GM18873 (cell line): ENCODE measurements around the gene ZSCAN10.

Source experiments
- ATAC-seq: cut with Tn5 transposase; IDR thresholded peaks from one replicate; pipeline ENCODE4 v1.9.1; 2021; ENCODE audit warnings: mild to moderate bottlenecking, moderate library complexity, moderate number of reproducible peaks; ENCODE audit not compliant: unreplicated experiment, low FRiP score

The ZSCAN10 gene

DNA sequence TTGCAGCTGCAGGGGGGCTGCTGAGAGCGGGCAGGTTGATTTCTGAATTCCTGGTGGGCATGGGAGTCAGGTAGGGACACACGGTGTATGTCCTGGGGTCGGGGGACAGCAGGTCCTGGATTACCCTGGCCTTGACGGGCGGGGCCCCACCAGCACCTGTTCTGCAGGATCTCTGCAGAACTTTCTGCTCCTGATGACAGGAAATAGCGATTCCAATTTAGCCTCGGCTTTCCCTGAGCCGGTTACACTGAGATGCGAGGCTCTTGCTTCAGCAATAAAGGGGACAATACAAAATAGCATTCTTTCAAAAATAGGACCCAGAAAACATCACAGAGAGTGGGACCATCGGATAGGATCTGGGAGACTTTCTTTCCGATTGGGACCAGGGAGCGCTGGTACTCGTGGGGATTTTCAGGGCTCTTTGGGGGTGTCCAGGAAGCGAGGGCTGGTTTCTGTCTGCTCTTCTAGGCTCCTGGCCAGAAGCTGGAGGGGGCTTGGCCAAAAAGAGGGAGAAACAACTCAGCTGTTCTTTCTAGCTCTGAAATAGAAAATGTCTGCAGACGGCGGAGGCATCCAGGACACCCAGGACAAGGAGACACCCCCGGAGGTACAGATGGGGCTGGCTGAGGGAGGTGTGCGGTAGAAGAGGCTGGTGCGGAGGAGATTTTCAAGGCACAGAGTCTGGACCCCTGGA is 13.9 kb upstream of the ZSCAN10 start:
- ATAC-seq: no peak

GRCh38 chr16:3112058-3112880 is 13.2 kb upstream of the ZSCAN10 start, which contains the start of gene ZNF205:
Gene ZNF205, plus strand, starts transcription at chr16:3112586. Its CDS starts 845 bp downstream, at chr16:3113431.
- no peak for ATAC-seq

DNA sequence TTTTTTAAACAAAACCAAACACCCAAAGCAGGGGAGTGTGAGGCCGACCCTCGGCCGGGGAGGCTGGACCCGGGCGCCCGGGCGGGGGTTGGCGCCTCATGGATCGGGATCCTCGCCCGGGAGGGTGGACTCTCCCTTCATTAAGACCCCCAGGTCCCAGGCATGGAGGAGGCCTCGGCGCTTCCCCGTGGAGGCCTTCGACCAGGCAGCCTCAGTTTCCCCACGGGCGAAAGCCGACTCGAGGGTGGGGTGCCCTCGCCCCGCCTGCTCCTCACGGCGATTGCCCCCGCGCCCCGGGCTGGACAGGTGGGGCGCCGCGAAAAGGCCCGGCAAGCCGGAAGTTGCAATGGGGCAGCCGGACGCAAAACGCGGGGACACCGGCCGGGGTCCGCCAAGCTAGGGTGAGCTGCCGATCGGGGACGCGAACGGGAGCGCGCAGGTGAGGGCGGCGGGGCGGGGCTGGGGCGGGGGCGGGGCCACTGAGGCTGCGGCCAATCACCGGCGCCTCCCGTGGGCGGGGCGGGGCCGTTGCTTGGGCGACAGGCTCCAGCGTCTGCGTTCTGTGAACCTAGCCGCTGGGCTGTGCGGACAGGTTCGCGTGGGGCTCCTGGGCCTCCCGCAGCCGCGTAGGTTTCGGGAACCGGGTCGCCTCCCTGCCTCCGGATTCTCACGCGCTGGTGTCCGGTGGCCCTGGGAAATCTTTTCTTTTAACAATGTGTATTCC is 7.3 kb upstream of the ZSCAN10 start:
- ATAC-seq: peak; percentile 45

- ATAC-seq: no peak
Observed at GRCh38 chr16:3101841-3102470, 2.9 kb upstream of the ZSCAN10 start.

GRCh38 chr16:3101018-3101840 is 2.1 kb upstream of the ZSCAN10 start:
- no peak for ATAC-seq

DNA sequence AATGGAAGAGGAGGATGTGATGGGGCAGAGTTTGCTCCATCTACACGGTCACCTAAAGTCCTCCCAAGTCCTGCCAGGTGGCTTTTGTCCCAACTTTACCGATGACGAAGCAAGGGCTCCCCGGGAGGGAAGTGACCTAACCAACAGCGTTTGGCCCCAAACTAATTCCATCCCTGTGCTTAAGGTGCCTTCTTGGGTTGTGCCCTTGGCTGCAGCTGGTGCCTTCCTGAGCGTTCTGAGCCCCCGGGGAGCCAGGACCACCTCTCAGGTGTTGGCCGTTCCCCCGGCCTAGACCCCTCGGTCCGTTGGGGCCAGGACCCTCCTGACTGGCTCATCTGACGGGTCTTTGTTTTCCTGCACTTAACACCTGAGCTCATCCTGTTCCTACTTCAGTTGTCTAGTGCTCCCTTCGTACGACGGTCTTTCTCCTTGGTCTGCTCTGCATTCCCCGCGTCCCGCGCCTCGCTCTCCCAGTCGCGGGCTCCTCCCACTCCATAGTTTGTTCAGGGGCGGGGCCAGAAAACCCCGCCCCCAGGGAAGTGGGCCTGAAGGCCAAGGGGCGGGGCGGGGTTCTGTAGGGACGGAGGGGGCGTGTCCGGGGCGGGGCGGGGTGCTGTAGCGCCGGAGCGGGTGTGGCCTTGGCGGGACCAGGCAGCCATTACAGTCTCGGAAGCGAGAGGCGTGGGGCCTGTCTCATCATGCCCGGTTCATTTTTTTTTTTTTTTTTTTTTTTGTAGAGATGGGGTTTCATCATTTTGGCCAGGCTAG is 822 bp upstream of the ZSCAN10 start:
- ATAC-seq: no peak

- ATAC-seq: no peak
Observed at GRCh38 chr16:3099395-3099731, 269 bp upstream of the ZSCAN10 start.

DNA sequence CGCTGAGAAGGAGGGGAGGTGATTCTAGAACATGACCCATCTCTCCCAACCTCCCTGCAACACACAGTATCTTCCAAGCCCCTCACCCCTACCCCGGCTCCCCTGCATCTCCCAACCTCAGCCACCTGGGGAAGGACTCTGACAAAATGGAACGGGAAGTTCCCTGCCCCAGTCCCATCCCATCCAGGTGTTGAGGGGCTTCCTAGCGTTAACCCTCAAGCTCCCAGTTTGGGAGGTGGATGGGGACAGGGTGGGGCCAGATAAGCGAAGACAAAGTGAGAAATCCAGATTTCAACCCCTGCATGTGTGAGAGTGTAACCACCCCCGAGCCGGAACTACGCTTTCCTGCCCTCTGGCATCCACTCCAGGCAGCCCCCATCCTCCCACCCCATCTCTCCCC is 1.8 kb downstream of the ZSCAN10 start:
- no peak for ATAC-seq

GRCh38 chr16:3096362-3096761 is 2.7 kb downstream of the ZSCAN10 start:
- no peak for ATAC-seq

DNA sequence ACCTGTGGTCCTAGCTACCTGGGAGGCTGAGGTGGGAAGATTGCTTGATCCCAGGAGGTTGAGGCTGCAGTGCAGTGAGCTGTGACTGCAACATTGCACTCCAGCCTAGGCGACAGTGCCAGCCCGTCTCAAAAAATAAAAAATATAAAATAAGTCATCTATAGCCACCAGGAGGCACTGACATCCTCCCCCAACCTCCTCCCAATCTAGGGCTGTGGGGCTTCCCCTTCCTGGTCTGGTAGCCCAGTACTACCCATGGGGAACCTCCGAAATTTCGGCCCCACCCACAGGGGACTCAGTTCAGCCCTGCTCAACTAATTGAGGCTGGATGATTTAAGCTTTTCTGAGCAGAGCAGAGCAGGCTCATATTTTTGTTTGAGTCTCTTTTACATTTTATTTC is 3.2 kb downstream of the ZSCAN10 start:
- no peak for ATAC-seq

DNA sequence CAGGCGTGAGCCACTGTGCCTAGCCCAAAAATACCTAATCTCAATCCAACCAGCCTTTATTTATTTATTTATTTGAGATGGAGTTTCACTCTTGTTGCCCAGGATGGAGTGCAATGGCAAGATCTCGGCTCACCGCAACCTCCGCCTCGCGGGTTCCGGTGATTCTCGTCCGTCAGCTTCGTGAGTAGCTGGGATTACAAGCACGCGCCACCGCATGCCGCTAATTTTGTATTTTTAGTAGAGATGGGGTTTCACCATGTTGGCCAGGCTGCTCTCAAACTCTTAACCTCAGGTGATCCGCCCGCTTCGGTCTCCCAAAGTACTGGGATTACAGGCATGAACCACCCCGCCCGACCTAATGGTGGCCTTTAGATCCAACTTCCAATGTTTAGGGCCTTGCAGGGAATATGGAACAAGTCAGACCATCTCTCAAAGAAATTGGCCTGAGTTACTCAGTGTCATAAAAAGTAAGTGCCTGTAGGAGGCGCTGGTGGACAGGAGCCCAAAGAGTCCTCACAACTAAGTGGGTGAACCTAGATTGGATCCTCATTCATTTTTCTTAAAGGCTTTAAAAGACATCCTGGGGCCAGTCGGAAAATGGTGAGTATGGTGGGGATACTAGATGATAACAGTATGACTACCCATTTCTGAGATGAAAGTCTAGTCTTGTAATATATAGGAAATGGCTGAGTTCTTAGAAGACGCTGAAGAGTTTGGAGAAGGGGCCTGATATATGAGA is 4.6 kb downstream of the ZSCAN10 start:
- no peak for ATAC-seq

GRCh38 chr16:3092501-3092941 is 6.6 kb downstream of the ZSCAN10 start:
- no peak for ATAC-seq

- no peak for ATAC-seq
Observed at GRCh38 chr16:3091551-3091950, 7.5 kb downstream of the ZSCAN10 start.

DNA sequence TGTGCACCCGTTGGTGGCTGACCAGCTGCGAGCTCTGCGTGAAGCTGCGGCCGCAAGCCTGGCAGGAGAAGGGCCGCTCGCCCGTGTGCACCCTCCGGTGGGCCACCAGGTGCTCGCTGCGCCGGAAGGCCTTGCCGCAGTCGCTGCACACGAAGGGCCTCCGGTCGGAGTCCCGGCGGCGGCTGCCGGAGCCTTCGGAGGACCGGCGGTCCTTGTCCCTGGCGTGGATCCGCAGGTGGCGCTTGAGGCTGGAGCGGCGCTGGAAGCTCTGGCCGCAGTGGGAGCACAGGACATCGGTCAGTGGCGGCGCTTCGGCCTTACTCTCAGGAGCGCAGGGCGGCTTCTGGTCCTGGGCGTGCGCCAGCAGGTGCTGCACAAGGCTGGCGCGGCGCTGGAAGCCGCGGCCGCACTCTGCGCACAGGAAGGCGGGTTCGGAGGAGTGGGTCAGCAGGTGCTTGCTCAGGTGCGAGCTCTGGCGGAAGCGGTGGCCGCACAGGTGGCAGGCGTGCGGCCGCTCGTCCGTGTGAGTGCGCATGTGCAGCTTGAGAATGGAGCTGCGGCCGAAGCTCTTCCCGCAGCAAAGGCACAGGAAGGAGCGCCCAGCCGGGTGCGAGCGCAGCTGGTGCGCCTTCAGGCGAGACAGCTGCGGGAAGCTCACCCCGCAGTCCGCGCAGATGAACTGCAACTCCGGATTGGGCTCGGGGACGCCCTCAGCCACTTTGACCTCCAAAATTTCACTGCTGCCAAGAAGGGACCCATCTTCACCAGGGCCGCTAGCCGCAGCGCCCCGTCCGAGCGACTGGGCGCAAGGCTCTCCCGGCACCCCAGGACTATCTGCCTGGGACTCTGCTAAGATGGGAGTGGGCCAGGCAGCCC is 9.1 kb downstream of the ZSCAN10 start:
- no peak for ATAC-seq

DNA sequence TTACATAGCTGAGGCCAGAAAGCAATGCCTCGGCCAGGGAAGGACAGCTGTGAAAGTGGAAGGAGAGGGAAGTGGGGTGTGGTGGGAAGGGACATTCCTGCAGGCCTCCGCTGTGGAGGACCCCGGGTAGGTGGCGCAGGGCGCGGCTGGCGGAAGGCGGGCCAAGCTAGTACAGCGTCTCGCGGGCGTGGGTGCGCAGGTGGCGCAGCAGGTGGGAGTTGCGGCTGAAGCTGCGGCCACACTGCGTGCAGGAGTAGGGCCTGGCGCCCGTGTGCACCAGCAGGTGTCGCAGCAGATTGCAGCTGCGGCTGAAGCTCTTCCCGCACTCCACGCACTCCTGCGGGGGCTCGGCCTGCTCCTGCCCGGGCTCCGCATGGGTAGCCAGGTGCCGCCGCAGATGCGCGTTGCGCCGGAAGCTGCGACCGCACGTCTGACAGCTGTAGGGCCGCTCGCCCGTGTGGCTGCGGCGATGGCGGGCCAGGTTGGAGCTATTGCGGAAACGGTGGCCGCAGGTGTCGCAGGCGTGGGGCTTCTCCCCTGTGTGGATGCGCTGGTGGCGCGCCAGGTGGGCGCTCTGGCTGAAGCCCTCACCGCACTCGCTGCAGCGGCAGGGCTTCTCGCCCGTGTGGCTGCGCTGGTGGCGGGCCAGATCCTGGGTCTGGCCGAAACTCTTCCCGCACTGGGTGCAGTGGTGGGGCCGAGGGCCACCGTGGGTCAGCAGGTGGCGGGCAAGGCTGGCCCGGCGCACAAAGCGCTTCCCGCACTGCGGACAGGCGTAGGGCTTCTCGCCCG is 10.0 kb downstream of the ZSCAN10 start:
- ATAC-seq: no peak

DNA sequence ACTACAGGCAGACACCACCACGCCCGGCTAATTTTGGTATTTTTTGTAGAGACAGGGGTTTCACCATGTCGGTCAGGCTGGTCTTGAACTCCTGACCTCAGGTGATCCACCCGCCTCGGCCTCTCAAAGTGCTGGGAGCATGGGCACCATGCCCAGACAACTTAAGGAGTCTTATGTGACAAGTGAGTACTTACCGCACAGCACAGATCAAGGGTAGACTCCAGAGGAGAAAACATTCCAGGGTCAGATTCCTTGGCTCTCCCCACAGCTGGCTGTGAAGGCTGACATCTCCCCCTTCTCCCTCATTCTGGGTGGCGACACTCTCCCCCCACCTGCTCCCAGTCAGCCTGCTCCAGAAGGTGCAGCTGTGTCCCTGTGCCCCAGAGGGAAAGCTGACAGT is 10.6 kb downstream of the ZSCAN10 start:
- ATAC-seq: no peak
